Retinal pigment epithelial cell (primary cell): ENCODE data around the gene SLC38A6.

ENCODE experiments used
- DNase-seq: peaks from one replicate; pipeline ENCODE4 v3.0.0-alpha.2; 2010; ENCODE audit warnings: low read depth
- H3K4me3 ChIP-seq: 2 replicates; pipeline ENCODE4 v1.5.1; 2011; ENCODE audit warnings: mild to moderate bottlenecking, low read length, control low read depth, moderate library complexity
- CTCF ChIP-seq: conservative IDR thresholded peaks from 2 replicates; pipeline ENCODE4 v1.5.1; 2011; ENCODE audit warnings: low read depth, low read length, control low read depth, inconsistent platforms

SLC38A6 gene

GRCh38 chr14:60998617-60999016 is 17.6 kb downstream of the SLC38A6 start:
- no peak overlapping the region for H3K4me3 ChIP-seq
- no peak for DNase-seq
- TF ChIP-seq CTCF: no peak

GRCh38 chr14:60999536-60999935 is 18.5 kb downstream of the SLC38A6 start:
- DNase-seq: no peak
- no peak for TF ChIP-seq CTCF

DNA sequence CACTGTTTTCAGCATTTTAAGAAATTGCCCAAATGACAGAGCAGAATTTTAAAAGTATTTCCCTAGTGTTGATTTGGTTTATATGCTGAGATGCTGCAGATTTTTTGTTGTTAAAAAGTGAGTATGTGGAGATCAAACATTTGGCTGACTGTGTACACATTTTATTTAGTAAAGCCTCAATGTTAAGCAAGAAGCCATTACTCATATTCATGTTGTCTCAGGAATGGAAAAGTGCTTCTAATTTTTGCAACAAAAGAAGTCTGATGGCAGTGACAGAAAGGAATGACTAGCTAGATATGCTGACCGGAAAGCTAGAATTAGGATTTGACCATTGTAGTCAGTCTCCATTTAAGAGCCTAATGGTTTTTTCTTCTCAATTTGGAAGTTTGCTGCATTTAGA is 22.5 kb downstream of the SLC38A6 start:
- no peak overlapping the region for H3K4me3 ChIP-seq
- no peak for DNase-seq
- no peak for TF ChIP-seq CTCF

More at GRCh38 chr14:60999536-60999935, 18.5 kb downstream of the SLC38A6 start:
- H3K4me3 ChIP-seq: no peak overlapping the region

DNA sequence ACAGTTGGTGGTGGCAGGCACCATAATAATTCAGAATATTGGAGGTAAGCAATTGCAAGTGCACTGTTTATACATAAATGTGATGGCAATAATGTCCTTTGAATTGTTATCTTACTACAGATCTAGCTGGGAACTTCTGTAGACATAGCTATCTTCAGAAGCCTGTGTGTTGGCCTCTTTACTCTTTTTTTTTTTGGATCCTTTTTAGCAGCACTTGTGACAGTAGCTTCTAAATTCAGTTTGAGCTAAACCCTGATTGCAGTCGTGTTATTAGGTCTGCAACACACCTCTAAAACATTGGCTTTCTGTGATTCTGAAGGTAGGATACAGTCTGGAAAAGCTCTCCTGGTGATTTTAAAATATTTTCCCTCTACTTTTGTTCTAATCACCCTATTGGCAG is 38.5 kb downstream of the SLC38A6 start:
- no peak for TF ChIP-seq CTCF
- no peak overlapping the region for H3K4me3 ChIP-seq
- no peak for DNase-seq

GRCh38 chr14:61025251-61026223 is 44.5 kb downstream of the SLC38A6 start:
- DNase-seq: no peak
- peak; percentile 90 for TF ChIP-seq CTCF
- no peak overlapping the region for H3K4me3 ChIP-seq

- TF ChIP-seq CTCF: no peak
- DNase-seq: no peak
- H3K4me3 ChIP-seq: no peak overlapping the region
Measured at GRCh38 chr14:61026526-61026925, 45.5 kb downstream of the SLC38A6 start.

DNA sequence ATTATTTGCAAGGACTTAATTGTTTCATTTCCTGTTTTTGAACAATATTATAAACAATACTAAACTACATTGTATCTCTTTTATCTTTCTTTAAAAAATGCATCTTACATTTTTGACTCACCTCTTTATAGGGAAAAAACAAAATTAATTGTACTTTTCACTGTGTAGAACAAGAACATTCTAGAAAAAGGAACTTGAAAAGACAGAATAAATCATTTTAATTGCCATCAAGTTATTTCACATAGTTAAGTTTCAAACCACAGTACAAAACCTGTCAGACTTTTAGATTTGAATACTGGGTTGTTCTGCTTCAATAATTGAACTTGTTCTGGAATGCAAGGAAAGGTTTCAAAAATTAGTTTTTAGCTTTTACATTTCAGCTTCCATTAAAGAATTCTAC is 50.0 kb downstream of the SLC38A6 start:
- DNase-seq: no peak
- no peak for TF ChIP-seq CTCF
- H3K4me3 ChIP-seq: no peak overlapping the region
